Measurements from ENCODE around the gene CFAP20DC. TPM values are rescaled to one million over a fixed set of nuclear protein-coding genes. Genes with fewer than 3 reads are reported as not detected.
"Not testable (repeated sequence)": the region's sequence is repeated elsewhere in the genome, so short reads cannot be mapped to it uniquely, and the experiment has no call there.

CFAP20DC gene
- total RNA-seq, 2 experiments from 2014 or later, result 0.99 to 2.0 TPM

DNA sequence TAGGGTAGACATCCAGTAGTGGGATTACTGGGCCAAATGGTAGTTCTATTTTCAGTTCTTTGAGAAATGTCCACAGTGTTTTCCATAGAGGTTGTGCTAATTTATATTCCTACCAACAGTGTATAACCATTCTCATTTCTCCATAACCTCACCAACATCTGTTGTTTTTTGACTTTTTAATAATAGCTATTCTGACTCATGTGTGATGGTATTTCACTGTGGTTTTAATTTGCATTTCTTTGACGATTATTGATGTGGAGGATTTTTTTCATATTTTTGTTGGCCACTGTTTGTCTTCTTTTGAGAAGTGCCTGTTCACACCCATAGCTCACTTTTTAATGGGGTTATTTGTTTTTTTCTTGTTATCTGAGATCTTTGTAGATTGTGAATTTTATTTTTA lies 125.2 kb downstream of the CFAP20DC start:
- no peaks in the 10 kb centered on the region for H3K4me1 Mint-ChIP-seq
- POLR2A ChIA-PET, result no interaction called here
- CTCF ChIA-PET, result no interaction called here

DNA sequence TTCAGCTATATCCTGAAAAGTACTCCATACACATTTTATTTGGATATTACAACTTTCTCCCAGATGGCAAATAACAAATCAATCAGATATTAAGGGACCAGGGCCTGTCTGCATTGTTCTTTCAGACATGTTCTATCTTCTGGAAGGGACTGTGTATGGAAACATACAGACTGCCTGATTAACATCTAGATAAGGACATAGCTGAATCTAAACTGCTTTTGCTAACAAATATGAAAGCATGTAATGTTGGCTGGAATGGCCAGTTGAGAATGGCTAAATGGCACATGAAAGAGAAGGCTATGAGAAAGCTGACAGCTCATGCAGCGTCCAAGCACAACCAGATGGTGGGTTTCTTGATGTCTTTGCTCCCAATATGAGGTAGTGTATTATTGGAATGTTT lies 149.4 kb downstream of the CFAP20DC start:
- ChIA-PET CTCF (no interaction called here), POLR2A (no interaction called here)
- H3K4me3 Mint-ChIP-seq, result no peak overlapping the region
- H3K27ac Mint-ChIP-seq, result no peak overlapping the region
- peaks cover 9% of the 10 kb centered on the region for H3K27me3 Mint-ChIP-seq
- peaks cover 14% of the 10 kb centered on the region for H3K9me3 Mint-ChIP-seq
- H3K4me1 Mint-ChIP-seq, result peaks cover 24% of the 10 kb centered on the region
- H3K36me3 Mint-ChIP-seq (ENCODE audit: low read depth), result no peaks in the 10 kb centered on the region
- no peak for DNase-seq

More for the DNA sequence above, 125.2 kb downstream of the CFAP20DC start:
- no peak overlapping the region for H3K4me3 Mint-ChIP-seq
- H3K27ac Mint-ChIP-seq, result no peak overlapping the region
- H3K36me3 Mint-ChIP-seq (ENCODE audit: low read depth), result no peaks in the 10 kb centered on the region
- H3K9me3 Mint-ChIP-seq, result no peaks in the 10 kb centered on the region
- no peak for DNase-seq
- peaks cover 6% of the 10 kb centered on the region for H3K27me3 Mint-ChIP-seq

- CTCF ChIA-PET, result no interaction called here
- no peak overlapping the region for H3K27ac Mint-ChIP-seq
- peaks cover 24% of the 10 kb centered on the region for H3K4me1 Mint-ChIP-seq
- peaks cover 7% of the 10 kb centered on the region for H3K27me3 Mint-ChIP-seq
- DNase-seq, result no peak
- no peak overlapping the region for H3K4me3 Mint-ChIP-seq
- POLR2A ChIA-PET, result no interaction called here
- H3K9me3 Mint-ChIP-seq, result peaks cover 14% of the 10 kb centered on the region
- H3K36me3 Mint-ChIP-seq (ENCODE audit: low read depth), result no peaks in the 10 kb centered on the region
These were observed 149.9 kb downstream of the CFAP20DC start for GRCh38 chr3:58899953-58900298.

GRCh38 chr3:58899159-58899952 lies 150.5 kb downstream of the CFAP20DC start:
- peaks cover 14% of the 10 kb centered on the region for H3K9me3 Mint-ChIP-seq
- ChIA-PET CTCF (interaction anchor here (0.5 kb wide), 1 partner anchor 62 kb away, joined by 3 read pairs; no protein-coding TSS in a partner anchor), POLR2A (no interaction called here)
- peaks cover 7% of the 10 kb centered on the region for H3K27me3 Mint-ChIP-seq
- H3K4me3 Mint-ChIP-seq, result no peak overlapping the region
- peak; percentile 40 for DNase-seq
- no peaks in the 10 kb centered on the region for H3K36me3 Mint-ChIP-seq (ENCODE audit: low read depth)
- peaks cover 24% of the 10 kb centered on the region for H3K4me1 Mint-ChIP-seq
- peak overlapping the region; percentile 65 for H3K27ac Mint-ChIP-seq

- no peak for DNase-seq
- POLR2A ChIA-PET, result no interaction called here
- Mint-ChIP-seq H3K4me1 (peaks cover 24% of the 10 kb centered on the region), H3K36me3 (ENCODE audit: low read depth) (no peaks in the 10 kb centered on the region), H3K9me3 (peaks cover 15% of the 10 kb centered on the region), H3K4me3 (no peak overlapping the region), H3K27ac (no peak overlapping the region), H3K27me3 (peaks cover 7% of the 10 kb centered on the region)
- CTCF ChIA-PET, result no interaction called here
These were observed 151.3 kb downstream of the CFAP20DC start for GRCh38 chr3:58898513-58898912.

DNA sequence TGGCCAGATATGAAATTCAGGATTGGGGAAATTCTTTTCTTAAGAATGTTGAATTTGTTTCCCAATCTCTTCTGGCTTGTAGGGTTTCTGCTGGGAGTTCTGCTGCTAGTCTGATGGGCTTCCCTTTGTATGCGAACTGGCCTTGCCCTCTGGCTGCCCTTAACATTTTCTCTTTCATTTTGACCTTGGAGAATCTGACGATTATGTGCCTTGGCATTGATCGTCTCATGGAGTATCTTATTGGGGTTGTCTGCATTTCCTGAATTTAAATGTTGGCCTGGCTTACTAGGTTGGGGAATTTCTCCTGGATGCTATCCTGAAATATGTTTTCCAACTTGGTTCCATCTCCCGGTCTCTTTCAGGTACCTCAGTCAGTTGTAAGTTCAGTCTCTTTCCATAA lies 152.2 kb downstream of the CFAP20DC start:
- POLR2A ChIA-PET, result no interaction called here
- no peak for DNase-seq
- peaks cover 12% of the 10 kb centered on the region for H3K9me3 Mint-ChIP-seq
- CTCF ChIA-PET, result no interaction called here
- H3K36me3 Mint-ChIP-seq (ENCODE audit: low read depth), result no peaks in the 10 kb centered on the region
- no peak overlapping the region for H3K4me3 Mint-ChIP-seq
- peaks cover 24% of the 10 kb centered on the region for H3K4me1 Mint-ChIP-seq
- peaks cover 4% of the 10 kb centered on the region for H3K27me3 Mint-ChIP-seq
- no peak overlapping the region for H3K27ac Mint-ChIP-seq

- H3K27ac Mint-ChIP-seq; POLR2A ChIA-PET; CTCF ChIA-PET; H3K27me3 Mint-ChIP-seq; H3K36me3 Mint-ChIP-seq (ENCODE audit: low read depth); DNase-seq; H3K4me3 Mint-ChIP-seq: not testable (repeated sequence)
- Mint-ChIP-seq H3K9me3 (peaks cover 12% of the 10 kb centered on the region), H3K4me1 (peaks cover 24% of the 10 kb centered on the region)
These were observed 154.1 kb downstream of the CFAP20DC start for GRCh38 chr3:58895678-58896077.

DNA sequence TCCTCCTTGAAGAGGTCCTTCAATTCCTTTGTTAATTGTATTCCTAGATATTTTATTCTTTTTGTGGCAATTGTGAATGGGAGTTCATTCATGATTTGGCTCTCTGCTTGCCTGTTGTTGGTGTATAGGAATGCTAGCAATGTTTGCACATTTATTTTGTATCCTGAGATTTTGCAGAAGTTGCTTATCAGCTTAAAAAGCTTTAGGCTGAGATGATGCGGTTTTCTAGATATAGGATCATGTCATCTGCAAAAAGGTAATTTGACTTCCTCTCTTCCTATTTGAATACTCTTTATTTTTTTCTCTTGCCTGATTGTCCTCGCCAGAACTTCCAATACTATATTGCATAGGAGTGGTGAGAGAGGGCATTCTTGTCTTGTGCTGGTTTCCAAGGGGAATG lies 157.3 kb downstream of the CFAP20DC start:
- H3K4me1 Mint-ChIP-seq; H3K4me3 Mint-ChIP-seq; H3K36me3 Mint-ChIP-seq (ENCODE audit: low read depth); POLR2A ChIA-PET; DNase-seq; CTCF ChIA-PET; H3K27me3 Mint-ChIP-seq; H3K27ac Mint-ChIP-seq: not testable (repeated sequence)
- peaks cover 12% of the 10 kb centered on the region for H3K9me3 Mint-ChIP-seq

GRCh38 chr3:58888087-58888486 lies 161.7 kb downstream of the CFAP20DC start:
- ChIA-PET CTCF (no interaction called here), POLR2A (no interaction called here)
- H3K27me3 Mint-ChIP-seq, result no peaks in the 10 kb centered on the region
- no peaks in the 10 kb centered on the region for H3K36me3 Mint-ChIP-seq (ENCODE audit: low read depth)
- H3K4me3 Mint-ChIP-seq, result no peak overlapping the region
- no peaks in the 10 kb centered on the region for H3K4me1 Mint-ChIP-seq
- H3K9me3 Mint-ChIP-seq, result no peaks in the 10 kb centered on the region
- no peak overlapping the region for H3K27ac Mint-ChIP-seq
- DNase-seq, result no peak

- DNase-seq, result no peak
- POLR2A ChIA-PET, result no interaction called here
- no peak overlapping the region for H3K4me3 Mint-ChIP-seq
- no peak overlapping the region for H3K27ac Mint-ChIP-seq
- H3K36me3 Mint-ChIP-seq (ENCODE audit: low read depth), result no peaks in the 10 kb centered on the region
- no peaks in the 10 kb centered on the region for H3K4me1 Mint-ChIP-seq
- CTCF ChIA-PET, result no interaction called here
- H3K9me3 Mint-ChIP-seq, result no peaks in the 10 kb centered on the region
- peaks cover 2% of the 10 kb centered on the region for H3K27me3 Mint-ChIP-seq
These were observed 165.4 kb downstream of the CFAP20DC start for GRCh38 chr3:58884453-58884852.

DNA sequence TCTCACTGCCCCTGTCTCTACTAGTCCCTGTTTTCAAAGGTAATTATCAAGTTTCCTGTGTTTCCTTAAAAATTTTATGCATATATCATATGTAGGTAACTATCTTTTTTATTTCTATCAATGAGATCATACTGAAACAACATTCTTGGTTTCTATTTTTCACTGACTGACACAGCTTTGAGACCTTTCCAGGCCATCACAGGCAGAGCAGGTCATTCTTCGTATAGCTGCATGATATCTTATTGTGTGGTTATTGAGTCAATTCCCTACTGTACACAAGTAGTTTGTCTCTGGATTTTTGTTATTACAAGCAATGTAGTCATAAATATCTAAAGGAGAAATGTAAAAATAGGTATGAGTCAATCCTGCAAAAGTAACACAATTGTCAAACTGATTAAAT lies 169.6 kb downstream of the CFAP20DC start:
- Mint-ChIP-seq H3K36me3 (ENCODE audit: low read depth) (no peaks in the 10 kb centered on the region), H3K4me3 (no peak overlapping the region), H3K4me1 (peaks cover 2% of the 10 kb centered on the region), H3K9me3 (no peaks in the 10 kb centered on the region), H3K27me3 (peaks cover 6% of the 10 kb centered on the region), H3K27ac (no peak overlapping the region)
- no peak for DNase-seq
- POLR2A ChIA-PET, result no interaction called here
- CTCF ChIA-PET, result no interaction called here

- H3K27ac Mint-ChIP-seq, result peak overlapping the region; percentile 10
- H3K9me3 Mint-ChIP-seq, result no peaks in the 10 kb centered on the region
- H3K27me3 Mint-ChIP-seq, result peaks cover 6% of the 10 kb centered on the region
- peaks cover 14% of the 10 kb centered on the region for H3K4me1 Mint-ChIP-seq
- CTCF ChIA-PET, result no interaction called here
- DNase-seq, result no peak
- no peak overlapping the region for H3K4me3 Mint-ChIP-seq
- POLR2A ChIA-PET, result no interaction called here
- no peaks in the 10 kb centered on the region for H3K36me3 Mint-ChIP-seq (ENCODE audit: low read depth)
These were observed 175.0 kb downstream of the CFAP20DC start for GRCh38 chr3:58874795-58875194.

DNA sequence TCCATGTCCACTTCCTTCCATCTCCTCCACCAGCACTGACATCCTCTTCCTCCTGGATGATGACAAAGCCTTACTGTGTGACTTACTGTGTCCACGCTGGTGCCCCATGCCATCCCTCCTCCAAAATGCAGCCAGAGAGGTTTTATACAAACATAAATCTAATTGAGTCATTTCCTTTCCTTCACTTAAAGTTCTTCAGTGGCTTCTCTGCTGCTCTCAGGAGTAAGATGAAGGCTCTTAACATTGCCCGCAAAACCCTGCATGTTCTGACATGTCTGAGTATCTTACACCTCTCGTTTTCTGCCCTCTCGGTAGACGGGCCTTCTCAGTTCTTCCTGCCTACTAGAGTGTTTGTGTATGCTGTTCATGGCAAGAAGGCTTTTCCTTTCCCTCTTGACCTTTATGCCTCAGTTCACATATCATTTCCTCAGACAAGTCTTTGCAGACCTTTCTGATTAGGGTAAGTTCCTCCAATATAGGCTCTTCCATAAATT lies 175.5 kb downstream of the CFAP20DC start:
- peaks cover 14% of the 10 kb centered on the region for H3K4me1 Mint-ChIP-seq
- H3K27ac Mint-ChIP-seq, result peak overlapping the region; percentile 10
- no peaks in the 10 kb centered on the region for H3K36me3 Mint-ChIP-seq (ENCODE audit: low read depth)
- H3K9me3 Mint-ChIP-seq, result no peaks in the 10 kb centered on the region
- H3K27me3 Mint-ChIP-seq, result peaks cover 3% of the 10 kb centered on the region
- H3K4me3 Mint-ChIP-seq, result no peak overlapping the region
- POLR2A ChIA-PET, result no interaction called here
- no peak for DNase-seq
- CTCF ChIA-PET, result no interaction called here

DNA sequence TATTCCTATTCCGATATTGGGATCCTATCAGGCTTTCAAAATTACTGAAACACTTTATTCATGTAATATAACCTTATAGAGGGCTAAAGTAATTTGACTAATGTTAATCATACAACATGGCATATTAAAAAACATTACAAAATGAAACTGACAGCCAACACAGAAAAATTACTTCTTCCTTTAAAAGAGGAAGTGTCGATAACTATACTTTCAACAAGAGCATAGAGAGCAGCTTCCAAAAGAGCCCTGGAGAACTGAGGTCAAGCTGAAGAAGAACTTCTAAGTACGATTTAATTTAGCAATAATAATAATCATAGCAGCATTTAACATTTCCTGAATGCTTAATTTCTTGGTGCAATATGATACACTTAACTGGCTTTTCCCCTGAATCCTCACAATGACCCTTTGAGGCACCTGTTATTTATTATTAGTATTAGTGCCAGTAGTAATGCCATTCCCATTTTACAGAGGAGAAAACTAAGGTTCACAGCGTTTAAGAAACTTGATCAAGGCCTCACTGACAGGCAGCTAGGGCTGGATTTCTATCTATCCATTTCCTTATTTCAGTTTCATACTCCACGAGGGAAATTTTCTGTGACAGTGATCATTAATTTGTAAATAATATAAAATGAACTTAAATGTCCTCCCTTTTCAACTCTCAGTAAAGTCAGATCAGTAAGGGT lies 181.6 kb downstream of the CFAP20DC start:
- POLR2A ChIA-PET, result no interaction called here
- H3K36me3 Mint-ChIP-seq (ENCODE audit: low read depth), result no peaks in the 10 kb centered on the region
- H3K9me3 Mint-ChIP-seq, result no peaks in the 10 kb centered on the region

More for the DNA sequence above, 181.6 kb downstream of the CFAP20DC start:
- peaks cover 9% of the 10 kb centered on the region for H3K27me3 Mint-ChIP-seq
- no peak for DNase-seq
- H3K27ac Mint-ChIP-seq, result no peak overlapping the region
- CTCF ChIA-PET, result no interaction called here
- no peak overlapping the region for H3K4me3 Mint-ChIP-seq
- H3K4me1 Mint-ChIP-seq, result no peaks in the 10 kb centered on the region

All from activated CD4-positive, alpha-beta T cell treated with anti-CD3 and anti-CD28 coated beads, Interleukin-2, amount 10 ng/mL, durations not matched to agents 7 days and 5 days (primary cell).